ENCODE measurements around the gene EMC7. TPM values are rescaled to one million over a fixed set of nuclear protein-coding genes. Genes with fewer than 3 reads are reported as not detected.

EMC7 gene
- total and polyA plus RNA-seq, 10 of the 15 experiments (the other 5 are each of a cell fraction or from before 2014, with no cell fraction given) = 16.5 to 88.9 (median 45.0) TPM

- 96% methylated on average over 1 of the region's 1 CpG for WGBS (ENCODE audit: insufficient coverage, insufficient replicate concordance, low lambda C conversion rate, missing lambda C conversion rate)
- intact Hi-C loops (cut with micrococcal nuclease; ENCODE audit: unreplicated experiment) = no loop called here
- no peaks in the 10 kb centered on the region for H3K36me3 ChIP-seq (ENCODE audit: control insufficient read depth in 2 of 2, insufficient read depth in 2 of 2, low read length in 1 of 2)
- H3K27me3 ChIP-seq (replicated peaks in 1 of 2; ENCODE audit: control insufficient read depth in 2 of 2, insufficient read depth in 2 of 2, low read length in 1 of 2) = no peaks in the 10 kb centered on the region
- H3K9me3 ChIP-seq (replicated peaks; ENCODE audit: control insufficient read depth, insufficient read depth, low read length) = no peaks in the 10 kb centered on the region
- DNase-seq (ENCODE audit: low read depth, low spot score) (no peak), FAIRE-seq (no peak), ATAC-seq (no peak)
- H3K4me3 ChIP-seq = no peak overlapping the region
- H3K4me1 ChIP-seq (ENCODE audit: control insufficient read depth, insufficient read depth, low read length) = no peaks in the 10 kb centered on the region
- no peaks in the 10 kb centered on the region for H3K79me2 ChIP-seq (ENCODE audit: control insufficient read depth, insufficient read depth, low read length)
- ChIA-PET SMC1A (ENCODE audit: uncharacterized antibody, unreplicated experiment) (interaction anchor here (0.6 to 0.8 kb wide), 2 partner anchors 24 to 120 kb away, joined by 3 read pairs; no protein-coding TSS in a partner anchor), RAD21 (ENCODE audit: unreplicated experiment) (no interaction called here), POLR2A (no interaction called here), CTCF (interaction anchor here (0.8 kb wide), 1 partner anchor 37 kb away, joined by 4 read pairs; no protein-coding TSS in a partner anchor)
- H3K4me2 ChIP-seq (ENCODE audit: control insufficient read depth, insufficient read depth) = no peak overlapping the region
- H4K20me1 ChIP-seq (ENCODE audit: control insufficient read depth, insufficient read depth) = no peaks in the 10 kb centered on the region
- in situ Hi-C loops (cut with MboI) = no loop called here
- no peak overlapping the region for H2AFZ ChIP-seq (ENCODE audit: control insufficient read depth, low read depth, low read length)
- no peak overlapping the region for H3K9ac ChIP-seq (ENCODE audit: control insufficient read depth, insufficient read depth, low read length)
- BruUV-seq (replicated peaks) = no TSS peak
- no peak overlapping the region for H3K27ac ChIP-seq (ENCODE audit: control insufficient read depth, insufficient read depth)
- TF ChIP-seq E4F1 (IDR thresholded peaks at IDR 0.05; ENCODE audit: borderline replicate concordance, partially characterized antibody) (no peak), PML (IDR thresholded peaks at IDR 0.05; ENCODE audit: low read length) (no peak), BMI1 (IDR thresholded peaks at IDR 0.05; ENCODE audit: borderline replicate concordance) (no peak), NFYA (IDR thresholded peaks at IDR 0.05; ENCODE audit: borderline replicate concordance, low read depth, low read length) (no peak), WRNIP1 (IDR thresholded peaks at IDR 0.05; ENCODE audit: borderline replicate concordance, low read depth, low read length) (no peak), MXI1 (IDR thresholded peaks at IDR 0.05; ENCODE audit: low read depth, low read length) (no peak), ETV6 (conservative IDR thresholded peaks at IDR 0.05 in 1 of 2, IDR thresholded peaks at IDR 0.05 in 1 of 2; ENCODE audit: borderline replicate concordance in 1 of 2, low read depth in 1 of 2) (no peak), PAX8 (IDR thresholded peaks at IDR 0.05) (no peak), HSF1 (IDR thresholded peaks at IDR 0.05; ENCODE audit: low read depth, low read length) (no peak), POLR2AphosphoS5 (IDR thresholded peaks at IDR 0.05; ENCODE audit: low read length) (no peak), SIX5 (IDR thresholded peaks at IDR 0.05; ENCODE audit: low read depth, low read length, severe bottlenecking) (no peak), KLF5 (IDR thresholded peaks at IDR 0.05; ENCODE audit: partially characterized antibody) (no peak), CREB1 (IDR thresholded peaks at IDR 0.05; ENCODE audit: low read depth) (no peak), ZNF384 (IDR thresholded peaks at IDR 0.05; ENCODE audit: borderline replicate concordance, low read depth, low read length) (no peak), HDAC2 (IDR thresholded peaks at IDR 0.05) (no peak), REST (IDR thresholded peaks at IDR 0.05; ENCODE audit: low read depth, low read length) (no peak), MEF2A (IDR thresholded peaks at IDR 0.05; ENCODE audit: insufficient read depth, low read depth, low read length) (no peak)
Measured at GRCh38 chr15:34132881-34133280, 31.2 kb upstream of the EMC7 start.
